ENCODE results near the gene MMP8.

The MMP8 gene

DNA sequence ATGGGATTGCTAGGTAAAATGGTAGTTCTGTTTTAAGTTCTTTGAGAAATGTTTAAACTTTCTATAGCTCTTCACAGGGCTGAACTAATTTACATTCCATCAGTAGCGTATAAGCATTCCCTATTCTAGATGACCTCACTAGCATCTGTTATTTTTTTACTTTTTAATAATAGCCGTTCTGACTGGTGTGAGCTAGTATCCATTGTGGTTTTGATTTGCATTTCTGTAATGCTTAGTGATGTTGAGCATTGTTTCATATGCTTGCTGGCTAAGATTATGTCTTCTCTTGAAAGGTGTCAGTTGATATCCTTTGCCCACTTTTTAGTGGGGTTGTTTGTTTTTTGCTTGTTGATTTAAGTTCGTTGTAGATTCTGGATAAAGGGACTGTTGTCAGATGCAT, 55.1 kb downstream of the MMP8 start:
- Histone ChIP-seq H3K27ac (no peak overlapping the region), H3K4me3 (no peak overlapping the region)

GRCh38 chr11:102666331-102666957, 58.3 kb downstream of the MMP8 start:
- H3K4me3 ChIP-seq, result no peak overlapping the region
- no peak overlapping the region for H3K27ac ChIP-seq

DNA sequence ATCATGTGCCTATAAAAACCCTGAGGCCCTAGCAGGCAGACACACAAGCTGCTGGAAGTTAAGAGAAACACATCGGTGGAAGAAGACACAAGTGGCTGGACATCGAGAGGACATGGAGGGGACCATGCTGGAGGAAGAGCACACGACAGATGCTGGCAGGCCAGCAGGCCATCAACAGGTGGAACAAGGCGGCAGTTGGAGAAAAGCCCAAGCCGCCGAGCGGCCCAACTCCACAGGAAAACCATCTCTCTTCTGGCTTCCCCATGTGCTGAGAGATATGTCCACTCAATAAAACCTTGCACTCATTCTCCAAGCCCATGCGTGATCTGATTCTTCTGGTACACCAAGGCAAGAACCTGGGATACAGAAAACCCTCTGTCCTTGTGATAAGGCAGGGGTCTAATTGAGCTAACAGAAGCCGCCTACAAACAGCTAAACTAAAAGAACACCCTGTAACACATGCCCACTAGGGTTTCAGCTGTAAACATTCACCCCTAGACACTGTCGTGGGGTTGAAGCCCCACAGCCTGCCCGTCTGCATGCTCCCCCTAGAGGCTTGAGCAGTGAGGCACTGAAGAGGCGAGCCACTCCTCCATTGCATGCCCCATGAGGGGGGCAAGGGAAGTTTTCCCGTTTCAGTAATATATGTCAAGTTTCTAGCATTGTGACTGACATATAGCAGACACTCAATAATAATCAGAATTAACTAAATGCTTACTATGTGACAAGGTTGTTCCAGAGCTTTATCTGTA, 60.6 kb downstream of the MMP8 start:
- no peak overlapping the region for H3K27ac ChIP-seq
- H3K4me3 ChIP-seq, result no peak overlapping the region

- no peak overlapping the region for H3K27ac ChIP-seq
- H3K4me3 ChIP-seq, result no peak overlapping the region
Measured at GRCh38 chr11:102662607-102663006, 62.1 kb downstream of the MMP8 start.

All from skin epidermis (tissue), 12 donors.